AG04449 (cell line): Measurements from ENCODE around the gene ZNF429.
"Not testable (repeated sequence)": the region's sequence is repeated elsewhere in the genome, so short reads cannot be mapped to it uniquely, and the experiment has no call there.

Source experiments
- CTCF ChIA-PET: fragments of 350-600 bp; formaldehyde crosslinking; extraction: SDS; loops from one replicate; lab custom pipeline; 2021; ENCODE audit warnings: antibody characterized with exemption; lab: Yijun Ruan, JAX
- POLR2A ChIA-PET: fragments of 400-600, 350-600 bp; formaldehyde crosslinking; extraction: SDS; loops from one replicate; lab custom pipeline; 2020; ENCODE audit warnings: antibody characterized with exemption, inconsistent platforms; lab: Yijun Ruan, JAX
- DNase-seq: peaks from one replicate; pipeline ENCODE4 v3.0.0-alpha.2; 2010; ENCODE audit warnings: low read depth, low spot score
- H3K4me3 ChIP-seq: 2 replicates; pipeline ENCODE4 v1.5.1; 2011; ENCODE audit warnings: low read depth, mild to moderate bottlenecking, control low read depth, low read length
- TF ChIP-seq, protein P1 (sequence below): IDR thresholded peaks from one replicate; pipeline ENCODE4 v1.5.1; 2011; ENCODE audit warnings: mild to moderate bottlenecking, moderate library complexity, low read length, control low read depth, inconsistent platforms; ENCODE audit not compliant: insufficient read depth; ENCODE audit errors: missing control alignments

Gene ZNF429

GRCh38 chr19:21487969-21488368, 17.4 kb upstream of the ZNF429 start:
- TF ChIP-seq, protein P1, sequence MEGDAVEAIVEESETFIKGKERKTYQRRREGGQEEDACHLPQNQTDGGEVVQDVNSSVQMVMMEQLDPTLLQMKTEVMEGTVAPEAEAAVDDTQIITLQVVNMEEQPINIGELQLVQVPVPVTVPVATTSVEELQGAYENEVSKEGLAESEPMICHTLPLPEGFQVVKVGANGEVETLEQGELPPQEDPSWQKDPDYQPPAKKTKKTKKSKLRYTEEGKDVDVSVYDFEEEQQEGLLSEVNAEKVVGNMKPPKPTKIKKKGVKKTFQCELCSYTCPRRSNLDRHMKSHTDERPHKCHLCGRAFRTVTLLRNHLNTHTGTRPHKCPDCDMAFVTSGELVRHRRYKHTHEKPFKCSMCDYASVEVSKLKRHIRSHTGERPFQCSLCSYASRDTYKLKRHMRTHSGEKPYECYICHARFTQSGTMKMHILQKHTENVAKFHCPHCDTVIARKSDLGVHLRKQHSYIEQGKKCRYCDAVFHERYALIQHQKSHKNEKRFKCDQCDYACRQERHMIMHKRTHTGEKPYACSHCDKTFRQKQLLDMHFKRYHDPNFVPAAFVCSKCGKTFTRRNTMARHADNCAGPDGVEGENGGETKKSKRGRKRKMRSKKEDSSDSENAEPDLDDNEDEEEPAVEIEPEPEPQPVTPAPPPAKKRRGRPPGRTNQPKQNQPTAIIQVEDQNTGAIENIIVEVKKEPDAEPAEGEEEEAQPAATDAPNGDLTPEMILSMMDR, result no peak
- H3K4me3 ChIP-seq, result no peak overlapping the region
- CTCF ChIA-PET, result no interaction called here
- POLR2A ChIA-PET, result no interaction called here
- no peak for DNase-seq

GRCh38 chr19:21491146-21491545, 14.3 kb upstream of the ZNF429 start:
- CTCF ChIA-PET, result no interaction called here
- TF ChIP-seq, protein P1, result no peak
- H3K4me3 ChIP-seq, result no peak overlapping the region
- DNase-seq, result no peak
- POLR2A ChIA-PET, result no interaction called here

GRCh38 chr19:21492947-21493906, 12.2 kb upstream of the ZNF429 start:
- ChIA-PET CTCF (no interaction called here), POLR2A (no interaction called here)
- H3K4me3 ChIP-seq, result no peak overlapping the region
- TF ChIP-seq, protein P1, result no peak
- DNase-seq, result no peak

GRCh38 chr19:21496876-21497275, 8.5 kb upstream of the ZNF429 start:
- DNase-seq, result no peak
- CTCF ChIA-PET, result no interaction called here
- POLR2A ChIA-PET, result no interaction called here
- H3K4me3 ChIP-seq, result no peak overlapping the region
- TF ChIP-seq, protein P1, result no peak

GRCh38 chr19:21498651-21499050, 6.8 kb upstream of the ZNF429 start:
- H3K4me3 ChIP-seq, result no peak overlapping the region
- TF ChIP-seq, protein P1, result no peak
- ChIA-PET CTCF (no interaction called here), POLR2A (no interaction called here)
- no peak for DNase-seq

DNA sequence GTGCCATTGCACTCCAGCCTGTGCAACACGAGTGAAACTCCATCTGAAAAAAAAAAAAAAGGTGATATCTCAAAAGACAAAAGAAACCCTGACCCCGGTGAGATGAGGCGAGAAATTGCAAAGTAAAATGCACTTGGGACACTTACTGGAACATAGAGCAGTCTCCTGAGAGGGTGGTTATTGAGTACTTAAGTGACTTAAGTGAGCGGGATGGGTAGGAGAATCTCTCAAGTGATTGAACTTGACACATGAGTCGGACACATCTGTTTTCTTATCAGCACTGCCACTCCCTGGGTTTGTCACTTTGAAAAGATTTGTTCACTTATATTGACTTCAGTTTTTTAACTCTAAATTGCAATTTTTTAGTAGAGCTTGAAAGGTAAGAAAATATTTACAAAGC, 2.8 kb downstream of the ZNF429 start:
- TF ChIP-seq, protein P1, result no peak
- ChIA-PET CTCF (no interaction called here), POLR2A (no interaction called here)
- no peak overlapping the region for H3K4me3 ChIP-seq
- DNase-seq, result no peak

- DNase-seq, CTCF ChIA-PET, POLR2A ChIA-PET, H3K4me3 ChIP-seq: not testable (repeated sequence)
Observed at GRCh38 chr19:21511058-21511457, 5.7 kb downstream of the ZNF429 start.

DNA sequence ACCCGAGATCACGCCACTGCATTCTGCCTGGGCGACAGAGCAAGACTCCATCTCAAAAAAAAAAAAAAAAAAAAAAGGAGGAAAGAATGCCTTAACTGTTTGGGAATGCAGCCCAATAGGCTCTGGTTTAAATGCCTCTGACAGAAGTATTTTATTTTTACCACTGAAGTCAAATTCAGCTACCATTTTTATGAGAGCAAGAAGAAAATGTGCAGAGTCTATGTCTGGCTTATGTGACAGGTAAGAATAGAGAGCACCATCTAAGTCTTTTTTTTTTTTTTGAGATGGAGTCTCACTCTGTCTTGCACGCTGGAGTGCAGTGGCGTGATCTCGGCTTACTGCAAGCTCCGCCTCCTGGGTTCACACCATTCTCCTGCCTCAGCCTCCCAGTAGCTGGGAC, 7.2 kb downstream of the ZNF429 start:
- POLR2A ChIA-PET, DNase-seq, CTCF ChIA-PET, H3K4me3 ChIP-seq: not testable (repeated sequence)
